ENCODE data around the gene TMEM273. TPM values are rescaled to one million over a fixed set of nuclear protein-coding genes. Genes with fewer than 3 reads are reported as not detected.
A peak's percentile ranks its signal among the peaks of the same experiment; 100 is the strongest.

The TMEM273 gene
- total and polyA plus RNA-seq, 2 of the 4 experiments (the other 2 are of a cell fraction) = not detected

GRCh38 chr10:49187044-49187484, 1.1 kb downstream of the TMEM273 start:
- no peak; the same call in 1 of the 2 replicates for ATAC-seq (ENCODE audit: low read depth)
- Histone ChIP-seq H2BK120ac (ENCODE audit: low read depth, low read length) (peak overlapping the region; percentile 38; the same call in 1 of the 2 replicates), H3K4me2 (ENCODE audit: low read depth, low read length) (no peak overlapping the region), H3K4me3 (ENCODE audit: insufficient read depth, low read depth, low read length) (no peak overlapping the region), H2BK15ac (ENCODE audit: low read depth, low read length) (no peak overlapping the region), H2BK20ac (ENCODE audit: low read depth, low read length) (peak overlapping the region; percentile 59), H2BK5ac (ENCODE audit: low read depth, low read length, poor library complexity, severe bottlenecking) (no peak overlapping the region), H3K27me3 (ENCODE audit: control insufficient read depth, insufficient read depth, low read length) (peaks cover 2% of the 10 kb centered on the region; the same call in 1 of the 2 replicates), H2AK5ac (ENCODE audit: low read depth, low read length) (no peak overlapping the region), H3K14ac (replicated peaks; ENCODE audit: low read depth, low read length) (peak overlapping the region; percentile 69), H4K5ac (ENCODE audit: low read depth, low read length) (no peak overlapping the region), H4K20me1 (ENCODE audit: insufficient read depth, low read length) (no peaks in the 10 kb centered on the region), H4K8ac (ENCODE audit: low read depth in 2 of 2, low read length in 2 of 2) (no peak overlapping the region; a peak in 1 of 4 replicates), H3K4me1 (ENCODE audit: control insufficient read depth, insufficient read depth, low read length) (no peaks in the 10 kb centered on the region; the same call in 1 of the 2 replicates), H3K79me1 (ENCODE audit: low read depth in 1 of 2, low read length in 2 of 2) (no peaks in the 10 kb centered on the region), H3K9me1 (ENCODE audit: insufficient read depth, low read length) (peaks cover 6% of the 10 kb centered on the region; the same call in 1 of the 2 replicates), H3K9me3 (ENCODE audit: control insufficient read depth, insufficient read depth, low read length) (no peaks in the 10 kb centered on the region), H2AK9ac (replicated peaks; ENCODE audit: low read depth, low read length, poor library complexity) (no peak overlapping the region), H3K4ac (ENCODE audit: low read depth, low read length) (no peak overlapping the region; the same call in 1 of the 2 replicates), H3K56ac (ENCODE audit: extremely low read depth, insufficient read depth, low read length) (no peak overlapping the region), H4K91ac (ENCODE audit: insufficient read depth, low read depth, low read length) (no peak overlapping the region), H2AFZ (replicated peaks; ENCODE audit: low read length, poor library complexity) (peak overlapping the region; percentile 63), H3K18ac (ENCODE audit: low read depth, low read length) (no peak overlapping the region), H3K36me3 (ENCODE audit: control insufficient read depth, insufficient read depth, low read length) (no peaks in the 10 kb centered on the region), H3K27ac (ENCODE audit: insufficient read depth, low read length) (no peak overlapping the region), H3K9ac (ENCODE audit: low read depth, low read length) (no peak overlapping the region), H3K23ac (ENCODE audit: low read depth, low read length) (peak overlapping the region; percentile 31)
- no peak for TF ChIP-seq CTCF (conservative IDR thresholded peaks at IDR 0.05; ENCODE audit: low read depth, low read length)
- no peak for TF ChIP-seq NFE2L2 (IDR thresholded peaks at IDR 0.05; ENCODE audit: low read depth, low read length)
- TF ChIP-seq BHLHE40 (IDR thresholded peaks at IDR 0.05; ENCODE audit: low read depth, low read length) = no peak
- no peak for TF ChIP-seq RAD21 (IDR thresholded peaks at IDR 0.05; ENCODE audit: low read length)
- TF ChIP-seq MXI1 (IDR thresholded peaks at IDR 0.05; ENCODE audit: borderline replicate concordance, low read depth, low read length) = no peak
- dilution Hi-C loops (cut with HindIII; ENCODE audit: low sequenced_read_pairs, unreplicated experiment) = no loop called here
- 20% methylated on average over 1 of the region's 8 CpGs; no CpG with 5 or more reads in 1 of the 2 experiments for WGBS, 2 experiments (ENCODE audit: extremely low coverage in 2 of 2, insufficient read length in 1 of 2)
- no peak for DNase-seq
- in situ Hi-C loops (cut with MboI; ENCODE audit: low sequenced_read_pairs) = no loop called here
- BruUV-seq (replicated peaks) = no TSS peak
- POLR2A ChIA-PET (ENCODE audit: unreplicated experiment) = no interaction called here
- CTCF ChIA-PET = no interaction called here
- intact Hi-C loops (cut with micrococcal nuclease) = no loop called here
